Effector CD8-positive, alpha-beta T cell (primary cell): ENCODE data around the gene ANKRD29.

ENCODE experiments used
- DNase-seq: peaks from one replicate; lab custom pipeline; 2025; lab: John Stamatoyannopoulos, UW

ANKRD29 gene

DNA sequence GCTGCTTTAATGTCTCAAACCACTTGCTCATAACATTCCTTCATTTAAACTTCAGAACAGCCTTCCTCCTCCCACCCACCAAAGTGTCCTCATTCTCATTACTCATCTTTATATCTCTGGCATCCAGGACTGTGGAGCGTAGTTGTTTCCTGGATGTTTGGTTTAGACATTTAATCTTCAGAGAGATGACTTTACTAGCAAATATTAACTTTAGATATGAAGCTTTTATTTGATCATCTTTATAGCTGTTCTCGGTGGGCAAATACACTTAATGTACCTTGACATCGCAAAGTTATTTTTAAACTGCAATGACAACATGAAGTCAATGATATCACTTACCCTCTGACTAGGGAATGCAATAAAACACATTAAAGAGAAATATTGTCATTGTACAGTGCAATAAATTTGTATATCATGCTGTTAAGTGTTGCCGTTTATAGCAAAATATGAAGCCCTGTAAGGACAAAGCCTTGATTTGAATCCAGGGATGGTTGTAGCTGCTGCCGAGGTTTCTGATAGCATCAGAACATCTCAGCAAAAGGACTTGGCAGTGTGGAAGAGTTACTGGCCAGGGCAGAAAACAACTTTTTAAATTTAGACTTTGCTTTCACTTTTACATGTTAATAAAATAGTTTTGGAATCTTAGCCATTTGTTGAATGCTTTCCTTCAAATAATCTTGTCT lies 21.9 kb upstream of the ANKRD29 start:
- DNase-seq, result no peak

DNA sequence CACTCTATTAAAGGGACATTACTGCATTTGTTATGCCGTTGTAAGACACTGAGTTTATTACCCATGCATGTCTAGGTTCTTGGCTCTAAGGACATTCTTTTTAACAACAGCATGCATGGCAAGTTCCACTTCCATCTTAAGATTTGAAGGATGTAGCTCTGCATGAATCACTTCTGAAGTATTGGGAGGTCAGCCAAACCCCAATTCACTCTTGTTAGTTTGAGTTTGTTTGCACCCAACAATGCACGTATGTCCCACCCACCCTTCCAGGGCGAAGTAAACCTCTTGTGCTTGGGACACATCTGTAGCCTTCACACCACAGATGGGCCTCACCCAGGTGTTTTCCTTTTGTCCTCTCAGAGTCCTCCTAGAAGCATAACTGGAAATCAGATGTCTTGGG lies 21.0 kb upstream of the ANKRD29 start:
- DNase-seq, result no peak

DNA sequence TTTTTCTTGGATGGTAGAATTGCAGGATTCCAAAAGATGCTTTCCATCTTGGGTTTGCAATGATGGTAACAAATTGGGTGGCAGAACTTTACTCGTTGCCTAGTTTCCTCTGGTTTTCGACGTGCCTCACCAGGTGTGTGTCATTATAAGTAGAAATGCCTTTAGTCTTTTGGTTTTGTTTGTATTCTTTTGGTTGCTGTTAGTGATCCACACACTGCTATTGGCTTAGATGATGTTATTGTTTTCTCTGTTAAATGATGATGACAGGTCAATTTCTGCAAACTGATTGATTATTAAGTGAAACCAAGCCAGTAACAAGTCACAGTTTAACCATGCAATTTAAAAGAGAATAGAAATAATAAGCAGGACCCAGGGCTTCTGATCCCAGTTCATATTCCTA lies 20.4 kb upstream of the ANKRD29 start:
- no peak for DNase-seq

DNA sequence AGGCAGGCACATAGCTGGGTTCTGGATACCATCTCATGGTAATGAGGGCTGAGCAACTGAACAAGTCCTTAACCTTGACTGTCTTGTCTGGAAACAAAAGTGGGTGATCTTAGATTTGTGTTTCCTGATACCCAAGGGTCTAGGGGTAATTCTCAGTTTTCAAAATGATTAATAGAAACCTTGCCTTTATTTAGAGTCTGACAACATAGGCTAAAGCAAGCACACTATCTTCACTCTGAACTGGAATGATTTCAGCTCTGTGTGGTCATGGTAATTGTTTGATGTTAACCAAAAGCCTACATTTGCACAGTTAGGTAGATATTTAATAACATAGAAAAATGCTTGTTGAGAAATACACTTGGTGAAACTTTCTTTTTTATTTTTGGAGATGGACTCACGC lies 19.8 kb upstream of the ANKRD29 start:
- DNase-seq, result no peak

DNA sequence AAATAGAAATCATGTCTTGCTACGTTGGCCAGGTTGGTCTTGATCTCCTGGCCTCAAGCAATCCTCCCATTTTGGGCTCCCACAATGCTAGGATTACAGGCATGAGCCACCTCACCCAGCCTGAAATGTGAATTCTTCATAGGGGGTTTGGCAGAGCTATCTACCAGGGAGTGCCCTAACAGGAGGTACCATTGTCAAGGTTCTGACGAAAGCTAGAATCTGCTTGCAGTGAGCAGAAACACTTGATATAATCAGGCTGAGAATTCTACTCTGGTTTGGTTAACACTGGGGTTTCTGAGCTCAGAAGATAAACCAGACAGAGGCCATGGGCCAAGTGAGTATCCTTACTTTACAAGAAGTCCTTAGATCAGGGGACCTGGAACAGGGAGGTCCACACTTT lies 19.3 kb upstream of the ANKRD29 start:
- DNase-seq, result no peak

DNA sequence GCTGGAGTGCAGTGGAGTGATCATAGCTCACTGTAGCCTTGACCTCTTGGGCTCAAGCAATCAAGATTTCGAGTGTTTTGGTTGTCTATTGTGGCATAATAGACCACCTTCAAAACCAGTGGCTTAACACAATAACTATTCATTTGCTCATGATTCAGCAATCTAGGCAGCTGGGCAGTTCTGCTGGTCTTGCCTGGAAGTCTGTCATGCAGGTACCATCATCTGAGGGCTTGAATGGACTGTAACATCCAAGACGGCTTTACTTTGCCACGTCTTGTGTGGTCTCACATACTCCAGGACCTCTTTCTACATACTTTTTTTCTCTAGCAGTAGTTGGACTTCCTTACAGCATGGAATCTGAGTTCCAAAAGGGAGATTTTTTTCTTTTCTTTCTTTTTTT lies 13.2 kb upstream of the ANKRD29 start:
- no peak for DNase-seq

DNA sequence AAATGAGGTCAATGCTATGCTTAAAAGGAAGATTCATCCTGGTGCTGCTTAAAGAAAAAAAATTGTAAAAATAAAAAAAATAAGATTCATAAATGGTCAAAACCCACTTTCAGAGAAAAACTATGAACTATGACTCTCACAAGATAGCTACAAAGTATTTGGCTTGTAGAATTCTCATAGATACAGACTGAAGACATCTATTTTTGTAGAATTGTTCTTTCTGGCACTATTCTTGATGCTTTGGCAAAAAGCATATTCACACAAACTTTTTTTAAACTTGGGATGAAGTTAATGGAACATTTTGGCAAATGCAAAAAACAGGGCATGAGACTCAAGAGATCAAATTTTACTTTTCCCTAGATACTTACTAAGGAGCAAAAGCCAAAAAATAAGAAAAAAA lies 12.5 kb upstream of the ANKRD29 start:
- no peak for DNase-seq

DNA sequence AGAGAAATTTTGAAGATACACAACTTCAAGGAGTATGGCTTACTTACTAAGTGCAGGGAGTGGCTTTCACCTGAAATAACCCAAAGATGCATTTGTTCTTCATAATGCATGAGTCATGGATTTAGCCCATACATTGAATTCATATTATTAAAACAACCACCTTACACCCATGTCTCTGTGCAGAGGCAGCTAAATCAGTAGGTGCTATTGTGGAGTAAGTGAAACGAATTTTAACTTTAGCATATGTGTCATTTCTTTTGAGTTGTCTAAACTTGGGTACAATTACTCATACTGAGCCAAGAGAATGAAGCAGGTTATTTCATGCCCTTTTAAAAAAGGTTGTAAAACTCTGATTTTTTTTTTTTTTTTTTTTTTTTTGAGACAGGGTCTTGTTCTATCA lies 11.0 kb upstream of the ANKRD29 start:
- DNase-seq, result no peak

DNA sequence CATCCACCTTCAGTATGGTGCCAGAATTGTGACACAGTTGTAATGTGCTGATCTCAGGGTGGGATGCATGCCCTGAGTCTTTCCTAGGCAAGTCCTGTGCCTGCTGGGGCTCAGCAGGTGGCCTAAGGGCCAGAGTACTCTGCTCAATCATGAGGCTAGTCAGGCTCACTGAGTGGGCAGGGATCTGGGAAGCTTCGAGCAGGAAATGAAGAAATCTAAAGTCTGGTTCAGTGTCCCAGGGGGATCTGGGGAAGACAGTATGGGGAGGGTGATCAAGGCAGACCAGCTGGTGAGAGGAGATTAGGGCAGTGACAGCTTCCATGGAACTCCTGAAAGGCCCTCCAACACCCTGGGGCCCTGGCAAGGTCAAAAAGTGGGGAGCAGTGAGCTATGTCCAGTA lies 8.9 kb upstream of the ANKRD29 start:
- DNase-seq, result no peak

DNA sequence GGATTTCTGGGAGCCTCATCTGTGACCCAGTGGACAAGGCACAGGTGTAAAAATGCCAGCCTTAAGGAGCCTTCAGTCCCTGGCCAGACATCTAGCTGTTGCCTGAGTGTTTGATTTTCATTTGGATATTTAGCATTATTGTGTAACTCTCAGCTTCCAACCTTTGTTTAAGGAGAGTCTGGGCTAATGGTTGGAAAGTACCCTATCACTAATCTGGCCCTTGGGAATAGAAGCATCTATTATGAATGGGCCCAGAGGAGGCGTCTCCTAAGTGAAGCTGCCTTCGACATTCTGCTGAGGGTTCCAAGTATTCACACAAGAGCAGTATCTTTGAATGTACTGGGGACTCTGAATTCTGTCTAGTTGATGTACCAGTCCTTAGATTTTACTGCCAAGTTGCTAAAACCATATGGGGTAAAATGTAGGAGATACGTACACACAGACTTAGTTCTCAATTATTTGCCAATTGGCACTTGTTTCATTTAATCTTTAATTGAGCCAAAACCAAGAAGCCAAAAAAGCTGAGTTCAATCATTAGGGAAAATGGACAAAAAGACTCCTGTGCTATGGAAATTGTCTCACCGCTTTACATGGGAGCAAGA lies 7.2 kb upstream of the ANKRD29 start:
- no peak for DNase-seq

DNA sequence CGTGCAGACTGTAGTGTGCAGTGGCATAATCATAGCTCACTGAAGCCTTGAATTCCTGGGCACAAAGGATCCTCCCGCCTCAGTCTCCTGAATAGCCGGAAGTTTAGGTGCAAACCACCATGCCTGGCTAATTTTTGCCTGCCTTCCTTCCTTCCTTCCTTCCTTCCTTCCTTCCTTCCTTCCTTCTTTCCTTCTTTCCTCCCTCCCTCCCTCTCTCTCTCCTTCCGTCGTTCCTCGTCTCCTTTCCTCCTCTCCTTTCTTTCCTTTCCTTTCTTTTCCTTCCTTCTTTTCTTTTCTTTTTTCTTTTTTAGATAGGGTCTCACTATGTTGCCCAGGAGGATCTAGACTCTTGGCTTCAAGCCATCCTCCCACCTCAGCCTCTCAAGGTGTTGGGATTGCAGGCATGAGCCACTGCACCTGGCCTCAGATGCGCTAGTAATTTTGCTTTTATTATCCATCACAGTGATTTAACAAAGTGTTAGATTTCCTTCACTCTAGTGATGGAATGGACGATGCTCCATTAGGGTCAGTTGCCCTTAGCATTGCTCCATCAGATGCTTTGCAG lies 6.6 kb upstream of the ANKRD29 start:
- no peak for DNase-seq

DNA sequence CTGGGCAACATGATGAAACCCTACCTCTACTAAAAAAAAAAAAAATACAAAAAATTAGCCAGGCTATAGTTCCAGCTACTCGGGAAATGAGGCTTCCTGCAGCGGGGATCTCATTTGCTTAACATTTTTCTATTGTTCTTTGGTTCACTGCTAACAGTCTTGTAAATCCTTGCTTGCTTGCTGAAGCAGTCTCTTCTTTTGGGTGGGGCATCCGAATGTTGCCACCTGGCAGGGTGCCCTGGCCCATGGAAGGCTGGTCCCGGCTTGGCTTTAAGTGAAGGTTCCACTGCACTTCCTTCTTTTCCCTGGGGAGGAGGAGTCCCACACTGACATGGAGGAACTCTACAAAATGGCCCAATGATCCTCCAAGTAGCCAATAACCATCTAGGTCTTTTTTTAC lies 6.0 kb upstream of the ANKRD29 start:
- DNase-seq, result no peak

DNA sequence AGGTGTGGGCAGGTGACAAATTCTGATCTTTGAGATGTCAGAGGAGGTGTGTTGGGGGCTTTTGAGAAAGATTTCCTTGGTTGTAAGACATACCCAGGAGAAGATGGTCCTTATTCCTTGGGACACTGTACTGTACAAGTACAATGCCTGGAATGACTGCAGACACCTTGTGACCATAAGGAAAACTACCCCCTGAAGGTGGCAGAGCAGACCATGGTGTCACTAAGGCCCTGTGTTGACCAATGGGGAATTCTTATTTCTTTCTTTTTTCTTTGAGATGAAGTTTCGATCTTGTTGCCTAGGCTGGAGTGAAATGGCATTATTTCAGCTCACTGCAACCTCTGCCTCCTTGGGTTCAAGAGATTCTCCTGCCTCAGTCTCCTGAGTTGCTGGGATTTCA lies 4.4 kb upstream of the ANKRD29 start:
- no peak for DNase-seq

DNA sequence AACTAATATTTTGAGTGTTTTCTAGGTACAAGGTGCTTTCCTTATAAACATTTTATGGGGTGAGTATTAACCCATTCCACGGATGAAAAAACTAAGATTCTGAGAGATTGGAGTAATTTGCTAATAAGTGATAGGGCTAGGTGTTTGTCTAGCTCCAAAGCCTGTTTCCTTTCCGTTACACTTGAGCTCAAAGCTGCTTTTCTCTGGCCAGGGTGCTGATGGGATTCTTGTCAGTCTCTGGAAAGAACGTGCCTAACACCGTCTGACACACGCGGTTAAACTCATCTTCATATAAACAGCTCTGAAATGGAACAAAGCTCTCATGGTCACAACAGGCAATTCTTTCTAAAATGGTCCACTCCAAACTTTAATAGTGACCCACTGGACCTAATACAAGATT lies 2.0 kb upstream of the ANKRD29 start:
- no peak for DNase-seq

DNA sequence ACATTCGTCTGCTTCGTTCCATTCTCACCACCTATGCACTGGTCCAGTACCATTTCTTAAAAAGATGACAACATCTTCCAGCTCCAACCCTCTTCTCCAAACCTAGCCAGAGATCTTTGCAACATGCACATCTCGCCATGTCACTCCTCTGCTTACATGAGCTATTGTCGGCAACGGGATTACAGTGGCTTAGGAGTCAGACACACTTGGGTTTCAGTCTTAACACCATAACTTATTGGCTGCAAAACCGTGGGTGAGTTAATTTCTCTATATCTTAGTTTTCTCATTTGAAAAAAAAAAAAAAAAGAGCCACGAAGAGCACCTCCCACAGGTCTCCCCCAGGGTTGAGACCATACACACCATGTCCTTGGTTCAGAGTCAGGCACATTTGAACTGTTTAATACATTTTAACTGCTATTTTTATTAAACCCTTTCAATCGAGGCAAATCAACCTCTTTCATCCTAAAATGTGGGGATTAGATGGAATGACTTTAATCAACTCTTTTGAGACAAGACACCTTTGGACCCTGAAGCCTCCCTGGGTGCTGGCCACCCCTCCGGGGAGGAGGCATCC lies 889 bp downstream of the ANKRD29 start:
- DNase-seq, result no peak

DNA sequence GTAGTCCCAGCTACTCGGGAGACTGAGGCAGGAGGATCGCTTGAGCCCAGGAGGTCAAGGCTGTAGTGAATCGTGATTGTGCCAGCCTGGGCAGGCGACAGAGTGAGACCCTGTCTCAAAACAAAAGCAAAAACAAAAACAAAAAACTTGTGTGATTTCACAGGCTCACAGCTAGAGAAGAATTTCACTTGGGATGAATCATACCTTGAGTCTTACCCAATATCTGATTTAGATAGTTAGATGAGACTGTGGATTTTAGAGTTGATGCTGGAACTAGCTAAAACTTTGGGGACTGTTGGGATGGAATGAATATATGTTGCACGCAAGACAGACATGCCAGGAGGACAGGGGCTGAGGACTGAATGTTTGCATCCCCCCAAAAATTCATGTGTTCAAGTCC lies 4.4 kb downstream of the ANKRD29 start:
- no peak for DNase-seq

DNA sequence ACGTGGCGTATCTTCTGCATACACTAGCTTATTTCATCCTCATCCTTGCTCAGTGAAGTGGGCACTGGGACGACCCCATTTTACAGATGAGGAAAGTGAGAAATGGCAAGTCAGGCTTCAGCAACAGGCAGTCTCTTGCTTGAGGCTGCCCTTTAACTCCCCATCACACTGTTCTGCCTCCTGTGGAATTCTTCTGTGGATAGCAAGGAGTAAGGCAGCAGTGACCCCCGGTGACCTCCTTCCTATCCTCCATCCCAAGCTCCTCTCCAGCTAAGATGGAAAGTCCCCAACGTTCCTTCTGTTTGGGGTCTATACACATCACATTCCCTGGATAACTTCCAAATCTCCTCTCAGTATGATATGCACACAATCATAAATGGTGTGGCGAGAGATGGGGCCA lies 10.5 kb downstream of the ANKRD29 start:
- no peak for DNase-seq

DNA sequence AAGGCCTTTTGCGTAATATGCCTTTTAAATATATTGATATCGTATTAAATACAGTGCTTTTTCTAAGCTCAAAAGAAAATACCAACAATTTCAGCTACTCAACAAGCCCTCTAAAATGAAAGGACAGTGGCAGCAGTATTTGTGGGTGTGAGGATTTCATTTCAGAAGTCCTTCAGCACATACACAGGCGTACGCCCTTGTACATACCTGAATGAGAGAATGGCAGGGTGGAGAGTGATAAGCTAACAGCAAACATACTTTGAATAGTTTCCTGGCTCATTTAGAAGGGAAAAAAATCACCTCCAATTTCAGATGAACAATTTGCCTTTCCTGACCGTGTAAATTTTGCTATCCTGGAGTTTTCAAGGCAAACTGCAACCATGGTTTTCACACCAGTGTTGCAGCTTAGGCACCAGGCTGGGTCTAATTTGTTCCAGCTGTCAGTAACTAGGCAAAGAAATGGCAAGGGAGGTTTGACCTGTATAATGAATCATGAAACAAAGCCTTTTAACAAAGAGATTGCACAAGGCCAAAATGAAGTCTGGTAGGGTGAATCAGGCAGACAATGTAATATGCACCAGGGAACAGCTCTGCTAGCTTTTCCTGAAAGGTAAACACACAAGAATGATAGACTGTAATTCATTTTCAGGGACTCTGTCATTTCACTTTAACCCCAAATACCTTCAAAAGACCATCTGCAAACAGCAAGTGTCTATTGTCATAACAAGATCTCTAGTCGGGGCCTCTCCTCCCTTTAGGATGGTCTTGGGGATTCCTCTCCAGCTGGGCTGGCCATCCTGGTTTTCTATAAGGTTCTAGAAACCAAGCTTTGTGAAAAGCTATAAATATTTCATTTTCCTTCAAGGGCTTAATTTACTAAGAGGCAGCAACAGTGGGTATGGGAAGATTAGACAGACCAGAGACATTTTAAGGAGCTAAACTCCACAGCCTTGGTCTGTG lies 11.5 kb downstream of the ANKRD29 start:
- no peak for DNase-seq

DNA sequence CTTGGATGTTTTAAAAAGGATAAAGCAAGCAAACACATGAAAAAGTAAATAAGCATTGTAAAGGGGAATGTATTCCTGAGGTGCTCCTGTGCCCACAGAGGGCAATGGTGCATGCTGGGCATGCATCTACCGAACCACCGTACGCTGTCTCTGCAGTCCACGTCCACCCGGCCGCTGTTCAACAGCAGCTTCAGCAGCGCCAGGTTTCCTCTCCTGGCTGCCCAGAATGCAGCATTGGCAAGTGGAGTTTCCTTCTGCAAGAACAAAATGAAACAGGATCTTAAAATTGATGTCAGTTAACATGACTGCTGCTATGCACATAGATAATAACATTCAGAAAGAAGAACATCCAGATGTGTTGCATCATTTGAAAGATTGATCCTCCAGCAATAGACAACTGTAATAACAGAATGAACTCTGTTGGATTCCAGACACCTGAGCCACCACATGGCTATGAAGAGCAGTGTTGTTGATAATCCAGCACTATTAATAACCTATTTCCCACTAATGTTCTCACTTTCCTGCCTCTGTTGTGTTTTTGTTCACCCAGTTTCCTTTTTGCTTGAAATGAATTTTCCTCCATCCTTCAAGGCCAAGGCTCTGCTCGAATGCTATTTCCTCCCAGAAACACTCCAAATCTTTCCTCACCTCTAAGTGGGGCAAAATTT lies 13.6 kb downstream of the ANKRD29 start:
- no peak for DNase-seq

DNA sequence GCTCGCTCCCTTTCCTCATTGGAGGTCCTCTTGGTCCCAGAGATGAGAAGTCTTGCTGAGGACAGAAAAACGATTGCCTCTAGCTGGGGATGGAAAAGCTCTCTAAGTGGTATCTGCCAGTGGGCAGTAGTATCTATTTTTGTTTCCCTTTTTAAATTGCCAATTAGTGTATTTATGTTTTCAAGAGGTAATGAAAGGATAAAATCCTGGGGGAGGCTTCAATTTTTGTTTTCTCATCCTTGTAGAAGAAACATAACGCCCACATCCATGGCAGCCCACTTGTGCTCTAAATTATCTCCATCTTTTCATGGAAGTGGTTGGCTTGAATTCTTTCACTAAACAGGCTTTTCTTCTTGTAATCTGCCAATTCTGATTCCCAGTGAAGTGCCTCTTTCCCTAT lies 14.3 kb downstream of the ANKRD29 start:
- DNase-seq, result no peak

DNA sequence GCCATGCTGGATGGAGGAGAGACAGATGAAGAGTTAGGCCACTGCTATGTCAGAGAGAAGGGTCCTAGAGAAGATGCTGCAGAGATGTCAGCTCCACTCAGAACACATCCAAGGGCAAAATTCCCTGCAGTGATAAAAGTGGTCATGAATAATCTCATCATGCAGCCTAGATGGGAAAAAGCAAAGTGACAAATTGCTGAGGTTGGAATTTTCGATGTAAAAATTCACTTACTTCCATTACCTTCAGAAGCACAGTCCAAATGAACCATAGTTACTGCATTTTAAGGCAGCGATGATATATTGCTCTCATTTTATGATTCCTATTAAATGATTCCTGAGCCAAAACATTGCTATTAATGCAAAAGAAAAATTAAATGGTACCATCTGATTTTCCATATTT lies 16.4 kb downstream of the ANKRD29 start:
- no peak for DNase-seq
